HUES6 (cell line): Measurements from ENCODE around the gene NPHP3.
"Not testable (repeated sequence)": the region's sequence is repeated elsewhere in the genome, so short reads cannot be mapped to it uniquely, and the experiment has no call there.

ENCODE experiments used
- H3K27ac ChIP-seq: 2 replicates; pipeline ENCODE4 v1.7.0; 2013; ENCODE audit warnings: low read depth, mild to moderate bottlenecking, low read length, inconsistent platforms
- H3K27me3 ChIP-seq: 2 replicates; pipeline ENCODE4 v1.6.1; 2013; ENCODE audit warnings: low read length; ENCODE audit not compliant: control insufficient read depth, insufficient read depth
- H3K36me3 ChIP-seq: 2 replicates; pipeline ENCODE4 v1.6.1; 2013; ENCODE audit warnings: low read length; ENCODE audit not compliant: control insufficient read depth, insufficient read depth
- H3K4me1 ChIP-seq: 2 replicates; pipeline ENCODE4 v1.6.1; 2013; ENCODE audit warnings: low read length; ENCODE audit not compliant: control insufficient read depth, insufficient read depth
- H3K4me3 ChIP-seq: 2 replicates; pipeline ENCODE4 v1.5.1; 2013; ENCODE audit warnings: low read depth, low read length
- H3K9ac ChIP-seq: one replicate; pipeline ENCODE4 v1.6.1; 2013; ENCODE audit warnings: mild to moderate bottlenecking, low read length
- H3K9me3 ChIP-seq: 2 replicates; pipeline ENCODE4 v1.6.1; 2013; ENCODE audit warnings: low read depth, low read length; ENCODE audit not compliant: control insufficient read depth, insufficient read depth

The NPHP3 gene, protein sequence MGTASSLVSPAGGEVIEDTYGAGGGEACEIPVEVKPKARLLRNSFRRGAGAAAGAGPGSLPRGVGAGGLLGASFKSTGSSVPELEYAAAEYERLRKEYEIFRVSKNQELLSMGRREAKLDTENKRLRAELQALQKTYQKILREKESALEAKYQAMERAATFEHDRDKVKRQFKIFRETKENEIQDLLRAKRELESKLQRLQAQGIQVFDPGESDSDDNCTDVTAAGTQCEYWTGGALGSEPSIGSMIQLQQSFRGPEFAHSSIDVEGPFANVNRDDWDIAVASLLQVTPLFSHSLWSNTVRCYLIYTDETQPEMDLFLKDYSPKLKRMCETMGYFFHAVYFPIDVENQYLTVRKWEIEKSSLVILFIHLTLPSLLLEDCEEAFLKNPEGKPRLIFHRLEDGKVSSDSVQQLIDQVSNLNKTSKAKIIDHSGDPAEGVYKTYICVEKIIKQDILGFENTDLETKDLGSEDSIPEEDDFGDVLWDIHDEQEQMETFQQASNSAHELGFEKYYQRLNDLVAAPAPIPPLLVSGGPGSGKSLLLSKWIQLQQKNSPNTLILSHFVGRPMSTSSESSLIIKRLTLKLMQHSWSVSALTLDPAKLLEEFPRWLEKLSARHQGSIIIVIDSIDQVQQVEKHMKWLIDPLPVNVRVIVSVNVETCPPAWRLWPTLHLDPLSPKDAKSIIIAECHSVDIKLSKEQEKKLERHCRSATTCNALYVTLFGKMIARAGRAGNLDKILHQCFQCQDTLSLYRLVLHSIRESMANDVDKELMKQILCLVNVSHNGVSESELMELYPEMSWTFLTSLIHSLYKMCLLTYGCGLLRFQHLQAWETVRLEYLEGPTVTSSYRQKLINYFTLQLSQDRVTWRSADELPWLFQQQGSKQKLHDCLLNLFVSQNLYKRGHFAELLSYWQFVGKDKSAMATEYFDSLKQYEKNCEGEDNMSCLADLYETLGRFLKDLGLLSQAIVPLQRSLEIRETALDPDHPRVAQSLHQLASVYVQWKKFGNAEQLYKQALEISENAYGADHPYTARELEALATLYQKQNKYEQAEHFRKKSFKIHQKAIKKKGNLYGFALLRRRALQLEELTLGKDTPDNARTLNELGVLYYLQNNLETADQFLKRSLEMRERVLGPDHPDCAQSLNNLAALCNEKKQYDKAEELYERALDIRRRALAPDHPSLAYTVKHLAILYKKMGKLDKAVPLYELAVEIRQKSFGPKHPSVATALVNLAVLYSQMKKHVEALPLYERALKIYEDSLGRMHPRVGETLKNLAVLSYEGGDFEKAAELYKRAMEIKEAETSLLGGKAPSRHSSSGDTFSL (N-terminal part only)

GRCh38 chr3:132722165-132723023 is at the start of gene NPHP3:
NPHP3 (minus strand) TSS chr3:132722409; CDS start chr3:132722355, 54 bp downstream.
- Histone ChIP-seq H3K4me1 (peaks cover 11% of the 10 kb centered on the region), H3K27ac (peak within 1 kb of the TSS; percentile 55; the same call in 1 of the 2 replicates), H3K9me3 (no peaks in the 10 kb centered on the region), H3K9ac (peak within 1 kb of the TSS; percentile 72), H3K4me3 (peak within 1 kb of the TSS; percentile 87), H3K36me3 (peaks cover 13% of the 10 kb centered on the region), H3K27me3 (no peaks in the 10 kb centered on the region)

DNA sequence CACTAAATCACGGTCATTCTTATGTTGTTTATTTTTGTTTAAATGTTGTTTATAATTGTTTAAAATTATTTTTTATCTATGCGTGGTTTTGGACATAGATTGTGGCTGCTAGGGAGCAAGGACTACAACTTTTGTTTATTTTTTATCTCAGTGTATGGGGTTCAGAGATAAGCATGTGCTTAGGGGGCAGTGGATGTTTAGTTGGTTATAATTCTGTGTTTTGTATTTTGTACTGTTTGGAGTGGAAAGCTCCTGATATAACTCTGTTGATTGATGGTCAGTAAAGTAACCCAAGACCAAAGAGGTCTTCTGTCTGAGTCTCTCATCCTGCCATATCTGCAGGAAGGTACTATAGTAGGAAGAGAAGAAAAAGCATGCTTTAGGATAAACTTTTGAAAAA is 36.5 kb upstream of the NPHP3 start:
- no peak overlapping the region for H3K9ac ChIP-seq
- no peak overlapping the region for H3K27ac ChIP-seq
- no peaks in the 10 kb centered on the region for H3K9me3 ChIP-seq
- no peaks in the 10 kb centered on the region for H3K27me3 ChIP-seq
- no peaks in the 10 kb centered on the region for H3K4me1 ChIP-seq
- H3K36me3 ChIP-seq = no peaks in the 10 kb centered on the region
- no peak overlapping the region for H3K4me3 ChIP-seq

DNA sequence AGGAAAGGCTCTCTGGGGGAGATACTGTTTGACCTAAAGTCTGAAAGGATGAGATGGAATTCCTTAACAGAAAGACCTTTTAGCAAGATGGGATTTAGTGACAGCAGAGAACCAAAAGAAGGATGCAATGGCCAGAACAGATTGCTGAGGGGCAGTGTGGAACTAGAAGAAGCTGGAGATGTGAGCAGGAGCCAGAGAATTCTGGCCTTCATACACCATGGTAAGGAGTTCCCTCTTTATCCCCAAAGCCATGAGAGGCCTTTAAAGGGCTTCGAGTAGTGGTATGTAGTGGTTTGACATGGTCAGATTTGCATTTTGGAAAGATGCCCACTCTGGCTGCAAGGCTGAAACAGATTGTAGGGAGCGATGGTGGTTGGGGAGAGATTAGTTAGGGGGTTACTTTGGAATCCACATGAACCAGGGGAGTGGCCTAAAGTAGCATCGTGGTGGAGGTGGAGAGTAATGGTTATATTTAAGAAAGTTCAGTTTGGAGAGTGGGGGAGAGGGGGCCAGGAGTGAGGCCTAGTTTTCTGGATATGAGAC is 34.0 kb upstream of the NPHP3 start:
- H3K4me3 ChIP-seq = no peak overlapping the region
- H3K9me3 ChIP-seq = no peaks in the 10 kb centered on the region
- no peaks in the 10 kb centered on the region for H3K36me3 ChIP-seq
- H3K9ac ChIP-seq = no peak overlapping the region
- no peak overlapping the region for H3K27ac ChIP-seq
- no peaks in the 10 kb centered on the region for H3K4me1 ChIP-seq
- H3K27me3 ChIP-seq = no peaks in the 10 kb centered on the region

DNA sequence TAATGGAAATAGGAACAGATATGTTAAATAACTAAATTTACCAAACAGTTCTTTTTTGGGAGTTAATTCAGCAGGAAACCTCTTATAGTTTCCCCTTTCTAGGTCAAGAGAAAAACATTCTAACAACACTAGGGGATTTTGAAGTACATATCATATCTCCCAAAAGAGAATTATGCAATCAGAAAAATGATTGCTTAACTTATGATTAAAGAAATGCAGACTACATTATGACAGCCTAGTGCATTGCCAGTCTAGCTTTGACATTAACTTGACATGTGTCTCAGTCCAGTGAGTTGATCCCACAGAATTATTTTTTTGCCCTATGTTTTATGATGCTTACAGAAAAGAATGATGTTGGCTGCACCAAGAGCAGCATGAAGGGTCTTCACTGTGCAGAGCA is 31.7 kb upstream of the NPHP3 start:
- no peak overlapping the region for H3K9ac ChIP-seq
- no peaks in the 10 kb centered on the region for H3K27me3 ChIP-seq
- H3K4me1 ChIP-seq = no peaks in the 10 kb centered on the region
- no peaks in the 10 kb centered on the region for H3K36me3 ChIP-seq
- H3K9me3 ChIP-seq = no peaks in the 10 kb centered on the region
- H3K4me3 ChIP-seq = no peak overlapping the region
- no peak overlapping the region for H3K27ac ChIP-seq

DNA sequence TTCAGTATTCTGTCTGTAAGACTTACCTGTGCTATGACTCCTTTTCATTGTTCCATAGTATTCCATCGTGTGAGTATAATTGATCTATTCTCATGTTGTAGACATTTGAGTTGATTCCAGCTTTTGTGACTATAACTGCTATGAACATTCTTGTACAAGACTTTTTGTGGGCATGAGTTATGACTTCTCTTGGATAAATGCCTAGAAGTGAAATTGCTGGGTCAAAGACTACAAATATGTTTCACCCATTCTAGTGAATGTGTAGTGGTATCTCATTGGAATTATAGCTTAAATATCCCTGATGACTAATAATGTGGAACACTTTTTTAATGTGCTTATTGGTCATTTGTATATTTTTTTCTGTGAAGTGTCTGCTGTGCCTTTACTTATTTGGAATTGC is 27.6 kb upstream of the NPHP3 start:
- Histone ChIP-seq H3K27me3 (no peaks in the 10 kb centered on the region), H3K9ac (no peak overlapping the region), H3K4me3 (no peak overlapping the region), H3K4me1 (peaks cover 3% of the 10 kb centered on the region; the same call in 1 of the 2 replicates), H3K27ac (no peak overlapping the region), H3K36me3 (no peaks in the 10 kb centered on the region), H3K9me3 (no peaks in the 10 kb centered on the region)

GRCh38 chr3:132746720-132747119 is 24.5 kb upstream of the NPHP3 start:
- H3K4me3 ChIP-seq, H3K9ac ChIP-seq, H3K9me3 ChIP-seq, H3K36me3 ChIP-seq, H3K27me3 ChIP-seq, H3K27ac ChIP-seq, H3K4me1 ChIP-seq: not testable (repeated sequence)

GRCh38 chr3:132738314-132738713 is 16.1 kb upstream of the NPHP3 start:
- Histone ChIP-seq H3K4me3 (no peak overlapping the region), H3K4me1 (no peaks in the 10 kb centered on the region), H3K27ac (no peak overlapping the region), H3K9me3 (no peaks in the 10 kb centered on the region), H3K9ac (no peak overlapping the region), H3K36me3 (no peaks in the 10 kb centered on the region), H3K27me3 (no peaks in the 10 kb centered on the region)

DNA sequence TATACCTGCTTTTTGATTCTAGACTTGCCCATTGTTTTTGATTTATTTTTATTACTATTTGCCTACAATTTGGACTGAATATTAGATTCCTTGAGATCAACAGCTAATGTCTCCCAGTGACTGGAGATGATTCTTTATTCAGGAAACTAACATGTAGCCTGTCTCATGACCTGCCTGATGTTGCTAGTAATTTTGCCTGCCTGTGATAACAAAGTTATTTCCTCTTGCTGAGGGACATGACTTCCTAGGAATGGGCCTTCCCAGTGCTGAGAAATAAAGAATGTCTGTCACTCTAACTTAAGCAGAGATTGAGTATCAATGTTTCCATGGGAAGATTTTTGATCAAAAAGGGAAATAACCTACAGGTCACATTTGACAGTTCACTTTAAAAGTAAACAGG is 13.4 kb upstream of the NPHP3 start:
- no peaks in the 10 kb centered on the region for H3K9me3 ChIP-seq
- H3K36me3 ChIP-seq = no peaks in the 10 kb centered on the region
- H3K4me3 ChIP-seq = no peak overlapping the region
- 0 out of 2 replicates have a peak, but pooled peaks cover 2% of the 10 kb centered on the region for H3K4me1 ChIP-seq
- no peak overlapping the region for H3K27ac ChIP-seq
- H3K9ac ChIP-seq = no peak overlapping the region
- no peaks in the 10 kb centered on the region for H3K27me3 ChIP-seq

DNA sequence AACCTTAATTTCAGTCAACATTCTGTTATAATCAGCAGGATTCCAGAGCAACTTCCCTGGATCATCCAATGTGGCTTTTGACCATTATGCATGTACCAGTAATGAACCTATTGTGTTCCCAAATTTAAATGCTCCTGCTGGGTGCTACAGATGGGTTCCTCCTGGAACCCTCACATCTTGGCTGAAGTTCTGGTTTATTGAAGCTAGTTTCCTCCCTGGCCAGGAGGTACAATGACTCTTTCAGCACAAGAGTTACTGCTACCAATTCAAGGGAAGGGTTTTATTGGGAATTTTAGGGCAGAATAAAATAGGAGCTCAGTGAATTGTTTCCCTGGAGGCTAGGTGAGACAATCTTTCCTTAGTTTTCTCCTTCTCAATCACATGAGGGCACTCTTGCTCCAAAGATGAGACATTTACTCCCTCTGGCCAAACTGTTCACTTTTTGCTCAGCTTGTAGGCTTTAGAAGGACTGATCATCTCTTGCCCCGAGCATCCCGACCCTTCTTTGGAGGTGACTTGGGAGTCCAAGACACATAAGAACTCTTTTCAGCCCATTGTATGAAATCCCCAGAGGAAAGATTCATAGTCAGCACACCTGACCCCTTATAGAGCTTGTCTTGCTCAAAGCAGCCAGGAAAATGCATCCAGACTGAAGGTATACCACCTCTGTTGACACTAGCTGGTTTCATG is 8.8 kb upstream of the NPHP3 start:
- H3K36me3 ChIP-seq = no peaks in the 10 kb centered on the region
- no peak overlapping the region for H3K9ac ChIP-seq
- H3K27ac ChIP-seq = no peak overlapping the region
- no peaks in the 10 kb centered on the region for H3K9me3 ChIP-seq
- H3K4me1 ChIP-seq = 0 out of 2 replicates have a peak, but pooled peaks cover 2% of the 10 kb centered on the region
- H3K4me3 ChIP-seq = no peak overlapping the region
- no peaks in the 10 kb centered on the region for H3K27me3 ChIP-seq
